Left lobe of liver (tissue), 2 donors: Measurements from ENCODE around the gene ZNF266. TPM values are rescaled to one million over a fixed set of nuclear protein-coding genes. Genes with fewer than 3 reads are reported as not detected.

Experiments
- ATAC-seq: fragments of 200-7000 bp; cut with Tn5 transposase; one replicate; pipeline ENCODE4 v1.9.1; 2020; ENCODE audit warnings: mild to moderate bottlenecking, moderate library complexity
- DNase-seq: peaks from one replicate; pipeline ENCODE4 v3.0.0-alpha.2; 2020; ENCODE audit warnings: low spot score
- total RNA-seq: library from RNA; stranded (reverse); gene quantifications from one replicate; pipeline ENCODE4 v1.2.1, GENCODE V29; 2021
- donor health status: DM: no; HTN: no; CAD: no; lungs with moderate emphysema.
- donor health status: DM: no; HTN: yes; CAD: no.

Gene ZNF266
- total RNA-seq, result 6.4 TPM

DNA sequence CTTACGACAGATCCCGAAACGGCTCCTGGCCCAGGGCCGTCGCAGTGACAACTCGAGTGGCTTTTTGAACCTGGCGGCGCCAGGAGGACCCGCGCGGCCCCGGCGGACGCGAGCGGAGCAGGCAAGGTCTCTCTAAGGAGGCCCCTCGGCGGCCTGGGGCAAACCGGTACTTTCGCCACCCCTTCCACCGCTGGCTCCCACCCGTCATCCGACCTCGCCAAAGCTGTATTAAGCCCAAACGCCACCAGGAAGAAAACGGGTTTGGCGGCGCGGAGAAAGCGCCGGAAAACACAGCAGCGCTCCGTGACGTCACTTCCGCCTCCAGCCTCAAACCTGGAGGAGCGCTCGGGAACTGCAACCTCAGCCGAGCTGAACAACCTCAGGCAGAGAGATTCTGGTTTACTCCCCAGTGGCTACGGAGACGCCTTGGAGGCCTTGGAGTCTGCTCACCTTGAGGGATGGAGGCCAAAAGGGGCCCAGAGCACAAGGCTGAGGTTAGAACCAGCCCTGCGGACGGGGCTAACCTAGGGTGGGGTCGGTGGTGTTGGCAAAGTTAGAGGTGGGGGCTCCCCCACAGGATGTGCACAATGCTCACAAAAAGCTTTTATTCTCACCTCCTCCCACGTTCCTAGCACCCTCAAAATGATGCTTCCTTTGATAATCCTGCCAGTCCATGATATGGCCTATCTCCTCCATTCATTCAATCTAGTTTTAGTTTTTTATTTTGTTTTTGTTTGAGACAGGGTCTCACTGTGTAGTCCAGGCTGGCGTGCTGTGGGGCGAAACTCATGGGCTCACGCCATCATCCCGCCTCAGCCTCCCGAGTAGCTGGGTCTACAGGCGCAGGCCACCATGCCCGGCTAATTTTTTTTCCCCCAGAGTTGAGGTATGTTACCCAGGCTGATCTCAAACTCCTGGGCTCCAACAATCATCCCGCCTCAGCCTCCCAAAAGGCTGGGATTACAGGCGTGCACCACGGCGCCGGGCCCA, at the start of gene ZNF266:
Gene ZNF266 (minus strand): TSS at position 295 of the 990 bp plus-strand sequence. CDS start 15,484 bp downstream, outside the sequence.
- ATAC-seq, result peak; percentile 96
- DNase-seq, result peak; percentile 81

DNA sequence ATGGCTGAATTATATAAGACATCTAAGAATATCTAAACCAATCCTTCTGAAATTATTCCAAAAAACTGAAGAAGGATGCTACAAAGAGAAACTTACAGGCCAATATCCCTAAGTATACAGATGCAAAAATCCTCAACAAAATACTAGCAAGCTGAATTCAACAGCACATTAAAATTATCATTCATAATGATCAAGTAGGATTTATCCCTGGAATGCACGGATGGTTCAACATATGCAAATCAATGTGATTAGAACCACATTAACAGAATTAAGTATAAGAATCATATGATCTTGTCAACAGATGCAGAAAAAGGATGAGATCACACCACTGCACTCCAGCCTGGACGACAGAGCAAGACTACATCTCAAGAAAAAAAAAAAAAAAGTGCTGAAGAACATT, 49.8 kb upstream of the ZNF266 start:
- ATAC-seq (no peak), DNase-seq (no peak)

DNA sequence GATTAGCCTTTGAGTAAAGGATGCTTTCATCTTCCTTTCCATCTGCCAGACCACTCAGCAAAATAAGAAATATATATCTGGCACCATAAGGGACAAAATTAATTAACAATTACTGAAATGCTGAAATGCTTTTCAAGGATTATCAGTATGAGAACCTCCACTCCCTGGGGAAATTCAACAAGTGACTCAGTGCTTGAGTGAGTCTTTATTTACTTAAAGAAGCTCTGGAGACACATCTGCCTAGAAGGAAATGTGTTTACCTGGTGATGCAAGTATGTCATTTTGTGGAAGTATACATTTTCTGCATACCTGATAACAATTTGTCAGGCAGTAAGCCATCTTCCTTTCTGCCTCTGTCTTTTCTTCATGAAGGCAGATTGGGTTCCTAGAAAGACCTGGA, 39.6 kb upstream of the ZNF266 start:
- DNase-seq (no peak), ATAC-seq (no peak)

DNA sequence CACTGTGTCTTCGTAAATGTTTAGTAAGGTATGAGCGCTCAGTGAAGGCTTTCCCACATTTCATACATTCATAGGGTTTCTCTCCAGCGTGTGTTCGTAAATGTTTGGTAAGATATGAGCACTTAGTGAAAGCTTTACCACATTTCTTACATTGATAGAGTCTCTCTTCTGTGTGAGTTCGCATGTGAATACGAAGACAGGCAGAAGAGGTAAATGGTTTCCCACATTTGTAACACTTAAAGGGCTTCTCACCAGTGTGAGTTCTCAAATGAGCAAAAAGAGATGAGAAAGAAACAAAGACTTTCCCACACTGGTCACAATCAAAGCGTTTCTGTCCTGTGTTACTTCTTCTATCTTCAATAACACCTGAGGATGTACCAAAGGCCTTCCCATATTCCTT, 31.8 kb upstream of the ZNF266 start:
- DNase-seq (no peak), ATAC-seq (no peak)

DNA sequence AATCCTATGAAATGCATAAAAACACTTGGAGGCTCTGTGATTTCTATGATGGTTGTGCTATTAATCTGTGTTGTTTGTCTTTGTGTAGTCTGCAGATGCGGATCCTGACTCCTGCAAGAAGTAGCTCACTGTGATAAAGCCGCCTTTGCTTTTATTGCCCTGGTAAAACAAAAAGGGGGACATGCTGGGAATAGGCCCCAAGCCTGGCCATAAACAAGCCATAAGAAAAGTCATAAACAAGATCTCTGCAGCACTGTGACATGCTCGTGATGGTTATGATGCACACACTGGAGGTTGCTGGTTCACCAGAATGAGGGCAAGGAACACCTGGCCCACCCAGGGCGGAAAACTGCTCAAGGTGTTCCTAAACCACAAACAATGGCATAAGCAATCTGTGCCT, 26.6 kb upstream of the ZNF266 start:
- DNase-seq (no peak), ATAC-seq (no peak)

DNA sequence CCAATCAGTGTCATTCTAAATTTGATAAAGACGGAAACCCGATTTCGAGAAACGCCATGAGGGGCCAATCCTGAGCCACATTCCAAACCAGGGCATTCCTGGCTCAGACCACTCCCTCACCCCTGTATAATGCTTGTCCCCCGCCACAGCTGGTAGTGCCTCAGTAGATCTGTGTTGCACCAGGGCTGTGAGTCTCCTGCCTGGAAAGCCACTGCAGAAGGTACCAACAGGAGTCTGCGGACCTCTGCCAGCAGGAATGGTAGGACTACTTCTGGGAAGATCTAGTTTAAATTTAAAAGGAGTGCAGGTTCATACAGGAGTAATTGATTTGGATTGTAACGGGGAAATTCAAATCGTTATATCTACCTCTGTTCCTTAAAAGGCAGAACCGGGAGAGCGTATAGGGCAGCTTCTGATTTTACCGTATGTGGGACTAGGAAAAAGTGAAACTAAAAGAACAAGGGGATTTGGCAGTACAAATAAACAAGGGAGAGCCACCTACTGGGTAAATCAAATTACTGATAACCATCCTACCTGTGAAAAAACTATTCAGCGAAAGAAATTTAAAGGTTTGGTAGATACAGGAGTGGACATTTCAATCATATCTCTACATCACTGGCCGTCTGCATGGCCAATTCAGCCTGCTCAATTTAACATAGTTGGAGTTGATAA, 20.8 kb upstream of the ZNF266 start:
- ATAC-seq (no peak), DNase-seq (no peak)

DNA sequence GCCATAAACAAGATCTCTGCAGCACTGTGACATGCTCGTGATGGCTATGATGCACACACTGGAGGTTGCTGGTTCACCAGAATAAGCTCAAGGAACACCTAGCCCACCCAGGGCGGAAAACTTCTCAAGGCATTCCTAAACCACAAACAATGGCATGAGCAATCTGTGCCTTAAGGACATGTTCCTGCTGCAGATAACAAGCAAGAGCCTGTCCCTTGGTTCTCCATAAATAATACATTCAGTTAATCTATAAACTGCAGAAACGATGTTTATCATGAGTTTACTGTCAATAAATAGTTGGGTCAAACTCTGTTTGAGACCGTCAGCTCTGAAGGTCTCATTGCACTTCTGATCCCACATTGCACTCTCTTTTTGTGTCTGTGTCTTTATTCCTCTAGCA, 18.6 kb upstream of the ZNF266 start:
- ATAC-seq (no peak), DNase-seq (no peak)

DNA sequence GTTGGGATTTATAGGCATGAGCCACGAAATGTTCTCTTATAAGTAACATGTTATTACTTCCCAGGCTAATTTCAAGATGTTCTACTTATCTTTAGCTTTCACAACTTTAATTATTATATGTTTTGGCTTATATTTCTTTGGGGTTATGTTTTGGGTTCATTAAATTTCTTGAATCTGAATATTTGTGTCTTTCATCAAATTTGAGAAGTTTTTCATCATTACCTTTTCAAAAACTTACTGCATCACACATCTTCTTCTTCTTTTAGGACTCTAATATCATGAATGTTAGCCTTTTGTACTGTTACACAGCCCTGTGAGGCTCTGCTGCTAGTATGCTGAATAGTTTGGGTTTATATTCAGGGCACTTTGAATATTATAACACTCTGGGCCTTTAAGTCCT, 9.7 kb upstream of the ZNF266 start:
- DNase-seq (no peak), ATAC-seq (no peak)

DNA sequence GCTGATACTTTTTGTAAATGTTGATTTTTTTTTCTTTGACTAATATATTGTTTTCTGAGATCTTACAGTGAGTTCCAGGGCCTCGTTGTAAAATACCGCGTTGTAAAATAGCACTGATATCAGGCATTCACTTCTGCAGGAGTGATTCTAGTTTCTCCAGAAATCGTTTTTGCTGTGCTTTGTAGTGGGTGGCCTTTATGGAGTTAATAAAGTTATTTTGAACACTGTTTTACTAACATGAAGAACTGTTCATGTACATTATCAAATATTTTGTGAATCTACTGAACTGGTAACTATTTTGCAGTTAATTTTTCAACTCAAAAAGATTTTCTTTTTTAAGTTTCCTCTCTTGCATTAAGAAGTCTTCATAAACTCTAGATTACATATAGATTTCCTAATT, 985 bp upstream of the ZNF266 start:
- no peak for ATAC-seq
- DNase-seq, result no peak

DNA sequence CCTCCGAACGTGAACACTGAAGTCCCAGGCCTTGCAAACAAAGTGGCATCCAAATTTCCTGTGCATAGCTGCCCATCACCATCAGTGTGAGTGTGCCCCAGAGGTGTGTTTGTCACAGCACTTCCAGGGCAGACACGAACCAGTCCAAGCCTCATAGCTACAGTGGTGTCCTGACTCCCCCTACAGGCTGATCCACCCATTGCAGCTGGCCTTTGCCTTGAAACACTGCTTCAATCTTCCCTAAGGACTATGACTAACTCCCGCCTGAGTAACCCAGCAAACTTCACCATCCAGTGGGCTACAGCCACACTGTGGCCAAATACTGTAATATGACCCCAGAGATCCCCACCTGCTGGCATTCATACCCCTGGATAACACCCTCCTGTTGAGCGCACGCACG, 3.9 kb downstream of the ZNF266 start:
- DNase-seq (no peak), ATAC-seq (no peak)

DNA sequence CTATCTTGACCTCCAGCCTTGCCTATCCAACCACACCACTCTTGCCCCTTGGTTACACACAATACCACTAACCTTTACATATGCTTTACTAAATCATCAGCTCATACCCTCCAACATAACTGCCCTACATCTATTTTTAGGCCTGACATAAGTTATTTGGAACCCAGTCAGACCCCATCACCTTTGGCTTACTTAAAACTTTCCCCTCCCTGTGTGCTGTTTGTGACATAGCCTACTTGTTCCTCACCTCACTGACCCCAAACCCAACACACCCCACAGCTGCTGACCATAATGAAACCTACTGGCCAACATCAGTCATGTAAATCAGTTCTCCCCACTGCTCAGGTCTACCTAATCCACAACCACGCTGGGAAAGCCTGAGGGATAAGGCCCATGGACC, 4.9 kb downstream of the ZNF266 start:
- ATAC-seq (no peak), DNase-seq (no peak)

DNA sequence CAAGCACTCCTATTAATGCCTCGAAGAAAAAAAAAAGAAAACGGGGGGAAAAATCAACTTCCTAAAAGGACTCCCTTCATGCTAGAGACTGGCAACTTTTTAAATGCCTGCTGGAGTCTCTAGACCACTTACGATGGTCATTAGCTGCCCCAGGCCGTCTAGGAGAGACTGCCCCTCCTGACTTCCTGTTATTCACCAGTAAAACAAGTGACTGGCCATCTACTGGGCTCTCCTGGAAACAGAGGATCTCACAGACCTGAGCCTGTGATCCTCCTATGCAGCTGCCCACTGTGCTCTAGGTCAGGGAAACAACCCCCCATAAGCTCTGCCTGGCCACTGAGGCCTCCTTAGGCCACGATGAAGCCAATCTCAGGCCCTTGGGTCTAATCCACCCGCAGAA, 7.4 kb downstream of the ZNF266 start:
- no peak for DNase-seq
- ATAC-seq, result no peak

DNA sequence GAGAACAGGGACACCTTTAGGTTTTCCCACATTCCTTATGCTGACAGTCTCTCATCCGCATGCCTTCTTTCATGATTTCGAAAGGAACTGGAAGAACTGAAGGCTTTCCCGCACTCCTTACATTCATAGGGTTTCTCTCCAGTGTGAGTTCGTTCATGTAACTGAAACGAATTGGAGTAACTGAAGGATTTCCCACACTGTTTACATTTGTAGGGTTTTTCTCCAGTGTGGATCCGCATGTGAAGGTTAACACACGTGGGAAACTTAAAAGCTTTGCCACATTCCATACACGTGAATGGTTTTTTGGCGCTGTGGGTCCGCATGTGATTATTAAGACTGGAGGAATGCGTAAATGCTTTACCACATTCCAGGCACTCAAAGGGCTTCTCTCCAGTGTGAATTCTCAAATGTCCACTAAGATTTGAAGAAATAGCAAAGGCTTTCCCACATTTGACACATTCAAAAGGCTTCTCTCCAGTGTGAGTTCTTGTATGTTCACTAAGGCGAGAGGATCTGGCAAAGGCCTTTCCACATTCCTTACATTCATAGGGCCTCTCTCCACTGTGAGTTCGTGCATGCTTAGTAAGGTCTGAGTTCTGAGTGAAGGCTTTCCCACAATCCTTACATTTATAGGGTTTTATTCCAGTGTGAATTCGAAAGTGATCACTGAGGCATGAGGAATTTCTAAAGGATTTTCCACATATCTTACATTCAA, 22.0 kb downstream of the ZNF266 start:
- ATAC-seq, result no peak
- DNase-seq, result no peak

DNA sequence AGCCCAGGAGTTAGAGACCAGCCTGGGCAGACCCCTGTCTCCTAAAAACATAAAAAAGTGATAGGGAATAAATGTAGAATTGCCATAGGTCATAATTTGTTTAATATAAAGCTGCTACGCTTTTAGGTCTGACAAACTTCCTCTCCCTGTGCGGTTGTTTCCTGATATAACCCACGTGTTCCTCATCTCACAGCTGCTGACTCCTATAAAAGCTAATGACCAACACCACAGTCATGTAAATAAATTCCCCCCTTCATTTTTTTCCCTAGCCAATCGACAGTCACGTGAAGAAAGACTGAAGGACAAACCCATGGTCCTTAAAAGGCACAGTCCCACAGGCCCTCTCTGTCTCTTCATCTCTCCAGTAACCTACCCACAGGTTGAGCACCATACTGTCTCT, 27.5 kb downstream of the ZNF266 start:
- ATAC-seq, result no peak

DNA sequence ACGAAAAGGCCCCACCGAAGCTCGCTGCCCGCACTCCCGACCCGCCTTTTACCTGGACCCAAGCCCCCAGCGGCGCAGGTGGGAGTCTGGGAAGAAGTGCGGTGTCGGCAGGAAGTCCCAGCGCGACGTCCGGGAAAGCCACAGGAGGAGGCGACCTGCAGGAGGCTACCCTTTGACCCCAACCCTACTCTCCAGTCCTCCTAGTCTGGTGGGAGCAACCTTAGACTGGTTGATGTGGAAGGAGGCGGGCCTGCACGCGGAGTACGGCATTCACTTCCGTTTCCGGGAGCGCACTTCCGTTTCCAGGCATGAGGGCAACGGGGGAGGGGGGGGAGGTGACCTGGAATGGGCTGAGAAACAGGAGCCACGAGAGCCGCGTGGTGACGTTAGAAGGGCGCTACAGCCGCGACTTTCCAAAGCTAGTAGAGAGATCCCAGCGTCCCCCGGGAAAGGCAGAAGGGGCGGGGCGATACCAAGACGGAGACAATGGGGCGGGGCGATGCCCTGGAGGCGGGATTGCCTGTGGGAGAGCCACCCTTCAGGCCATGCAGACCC, 28.5 kb downstream of the ZNF266 start:
- no peak for DNase-seq
- ATAC-seq, result no peak

More for the DNA sequence above, 27.5 kb downstream of the ZNF266 start:
- DNase-seq, result no peak

DNA sequence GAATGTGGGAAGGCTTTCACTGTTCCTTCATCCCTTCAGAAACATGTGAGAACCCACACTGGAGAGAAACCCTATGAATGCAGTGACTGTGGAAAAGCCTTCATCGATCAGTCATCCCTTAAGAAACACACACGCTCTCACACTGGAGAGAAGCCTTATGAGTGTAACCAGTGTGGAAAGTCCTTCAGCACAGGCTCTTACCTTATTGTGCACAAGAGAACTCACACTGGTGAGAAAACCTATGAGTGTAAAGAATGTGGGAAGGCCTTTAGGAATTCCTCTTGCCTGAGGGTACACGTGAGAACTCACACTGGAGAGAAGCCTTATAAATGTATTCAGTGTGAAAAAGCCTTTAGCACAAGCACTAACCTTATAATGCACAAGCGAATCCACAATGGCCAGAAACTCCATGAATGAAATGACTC, 54.0 kb downstream of the ZNF266 start:
- DNase-seq, result no peak
- no peak for ATAC-seq

DNA sequence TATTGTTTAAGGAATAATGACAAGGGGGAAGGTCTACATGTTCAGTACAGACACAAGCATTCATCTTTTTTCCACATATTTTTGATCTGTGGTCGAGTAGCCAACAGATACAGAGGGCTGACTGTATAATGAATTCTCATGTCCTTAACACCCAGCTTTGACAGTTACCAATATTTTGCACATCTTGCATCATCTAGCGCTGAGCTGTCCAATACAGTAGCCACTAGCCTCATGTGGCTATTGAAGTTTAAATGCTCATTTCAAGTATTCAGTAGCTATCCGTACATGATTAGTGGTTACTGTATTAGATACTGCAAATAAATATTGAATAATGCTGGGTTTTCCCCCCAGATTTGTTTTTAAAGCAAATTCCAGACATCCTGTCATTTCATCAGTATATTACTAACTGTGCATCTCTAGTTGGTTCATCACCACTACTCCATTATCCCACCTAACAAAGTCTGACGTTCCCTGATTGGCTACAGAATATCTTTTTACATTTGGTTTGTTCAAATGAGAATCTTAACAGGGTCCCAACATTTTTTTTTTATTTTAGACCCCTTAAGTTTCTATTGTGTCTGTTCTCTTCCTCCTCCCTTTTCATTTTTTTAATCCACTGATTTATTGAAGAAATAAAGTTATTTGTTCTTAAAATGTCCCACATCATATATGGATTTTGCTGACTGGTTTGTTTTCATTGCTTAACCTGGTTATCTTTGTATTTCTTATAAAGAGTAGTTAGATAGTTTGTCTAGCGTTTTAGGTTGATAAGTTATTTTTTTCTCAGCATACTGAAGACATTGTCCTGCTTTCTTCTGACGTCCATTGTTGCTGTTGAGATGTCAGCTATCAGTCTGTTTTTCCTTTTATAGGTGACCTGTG, 64.4 kb downstream of the ZNF266 start:
- ATAC-seq, result no peak
- DNase-seq, result no peak

DNA sequence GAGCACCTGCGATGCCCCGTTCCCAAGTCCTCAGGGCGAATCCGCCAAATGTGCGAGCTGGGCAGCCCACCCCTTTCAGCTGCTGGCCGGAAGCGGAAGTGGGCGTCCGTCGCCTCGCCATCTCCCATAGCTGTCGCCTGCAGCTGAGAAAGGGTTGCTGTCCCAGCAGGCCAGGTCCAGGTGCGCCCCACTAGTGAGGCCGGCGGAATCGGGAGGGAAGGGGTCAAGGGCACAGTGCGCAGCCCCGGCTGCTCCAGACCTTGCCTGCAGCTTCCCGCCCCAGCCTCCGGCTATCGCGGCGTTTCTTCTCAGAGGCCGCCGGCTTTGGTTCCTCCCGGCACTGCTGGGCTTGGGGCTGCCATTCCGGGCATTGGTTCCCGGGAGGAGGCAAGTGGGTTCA, 72.5 kb downstream of the ZNF266 start, which contains the start of gene ZNF177:
Gene ZNF177 (plus strand): TSS at position 109 of the 400 bp plus-strand sequence. CDS start 15,299 bp downstream, outside the sequence.
- ATAC-seq (no peak), DNase-seq (no peak)
